Measurements from ENCODE around the gene TACSTD2. TPM values are rescaled to one million over a fixed set of nuclear protein-coding genes. Genes with fewer than 3 reads are reported as not detected.
A peak's percentile ranks its signal among the peaks of the same experiment; 100 is the strongest.

The TACSTD2 gene
- total and polyA plus RNA-seq, 12 donors, result 0.22 to 2.5 (median 0.92) TPM; not detected in 1

GRCh38 chr1:58588396-58588795 is 11.3 kb upstream of the TACSTD2 start:
- intact Hi-C loops (cut with DNase I), result no loop called here
- Histone ChIP-seq H3K9me3 (replicated peaks in 1 of 3) (no peaks in the 10 kb centered on the region), H3K36me3 (replicated peaks in 1 of 2) (no peaks in the 10 kb centered on the region), H3K4me3 (no peak overlapping the region), H3K27me3 (no peaks in the 10 kb centered on the region), H3K27ac (no peak overlapping the region), H3K4me1 (replicated peaks in 1 of 2) (peaks cover 21 to 31% of the 10 kb centered on the region in 2 donors)
- 86 to 98% (median 89%) methylated on average over 5 of the region's 5 CpGs for WGBS, 4 donors
- no peak for DNase-seq
- TF ChIP-seq POLR2A (IDR thresholded peaks at IDR 0.05) (no peak), CTCF (IDR thresholded peaks at IDR 0.05) (no peak)

- TF ChIP-seq POLR2A (IDR thresholded peaks at IDR 0.05) (no peak), CTCF (IDR thresholded peaks at IDR 0.05) (no peak)
- DNase-seq, result no peak
- no peak overlapping the region for H3K4me3 ChIP-seq
- no peaks in the 10 kb centered on the region for H3K36me3 ChIP-seq (replicated peaks in 1 of 2)
- peaks cover 15 to 26% of the 10 kb centered on the region in 2 donors for H3K4me1 ChIP-seq (replicated peaks in 1 of 2)
- WGBS, 4 donors, result 80 to 92% (median 87%) methylated on average over 2 of the region's 2 CpGs
- H3K9me3 ChIP-seq (replicated peaks in 1 of 3), result no peaks in the 10 kb centered on the region
- no peak overlapping the region for H3K27ac ChIP-seq
- no peaks in the 10 kb centered on the region for H3K27me3 ChIP-seq
- intact Hi-C loops (cut with DNase I), result no loop called here
Measured at GRCh38 chr1:58587667-58588066, 10.6 kb upstream of the TACSTD2 start.

- no peaks in the 10 kb centered on the region for H3K27me3 ChIP-seq
- no peak overlapping the region for H3K4me3 ChIP-seq
- no peak for TF ChIP-seq POLR2A (IDR thresholded peaks at IDR 0.05)
- no peak for TF ChIP-seq CTCF (IDR thresholded peaks at IDR 0.05)
- WGBS, 4 donors, result 81 to 93% (median 87%) methylated on average over 4 of the region's 4 CpGs
- peaks cover 13 to 17% of the 10 kb centered on the region in 2 donors for H3K4me1 ChIP-seq (replicated peaks in 1 of 2)
- no peaks in the 10 kb centered on the region for H3K9me3 ChIP-seq (replicated peaks in 1 of 3)
- intact Hi-C loops (cut with DNase I), result no loop called here
- no peak overlapping the region for H3K27ac ChIP-seq
- DNase-seq, result no peak
- H3K36me3 ChIP-seq (replicated peaks in 1 of 2), result no peaks in the 10 kb centered on the region
Measured at GRCh38 chr1:58586271-58586670, 9.2 kb upstream of the TACSTD2 start.

GRCh38 chr1:58585581-58586151 is 8.6 kb upstream of the TACSTD2 start:
- Histone ChIP-seq H3K4me1 (replicated peaks in 1 of 2) (peaks cover 13 to 17% of the 10 kb centered on the region in 2 donors), H3K27ac (peak overlapping the region in 2 of 5 donors; percentile 15 to 80), H3K36me3 (replicated peaks in 1 of 2) (no peaks in the 10 kb centered on the region), H3K4me3 (no peak overlapping the region), H3K9me3 (replicated peaks in 1 of 3) (no peaks in the 10 kb centered on the region), H3K27me3 (no peaks in the 10 kb centered on the region)
- WGBS, 4 donors, result 61 to 90% (median 76%) methylated on average over 3 of the region's 3 CpGs
- DNase-seq, result no peak
- intact Hi-C loops (cut with DNase I), result no loop called here
- TF ChIP-seq CTCF (IDR thresholded peaks at IDR 0.05) (no peak), POLR2A (IDR thresholded peaks at IDR 0.05) (no peak)
